CD4-positive, alpha-beta T cell treated with Interleukin-15 for 1 hour (primary cell): ENCODE results near the gene THOP1.

ENCODE experiments used
- DNase-seq: peaks from one replicate; pipeline ENCODE4 v3.0.0-alpha.2; 2020

Gene THOP1

DNA sequence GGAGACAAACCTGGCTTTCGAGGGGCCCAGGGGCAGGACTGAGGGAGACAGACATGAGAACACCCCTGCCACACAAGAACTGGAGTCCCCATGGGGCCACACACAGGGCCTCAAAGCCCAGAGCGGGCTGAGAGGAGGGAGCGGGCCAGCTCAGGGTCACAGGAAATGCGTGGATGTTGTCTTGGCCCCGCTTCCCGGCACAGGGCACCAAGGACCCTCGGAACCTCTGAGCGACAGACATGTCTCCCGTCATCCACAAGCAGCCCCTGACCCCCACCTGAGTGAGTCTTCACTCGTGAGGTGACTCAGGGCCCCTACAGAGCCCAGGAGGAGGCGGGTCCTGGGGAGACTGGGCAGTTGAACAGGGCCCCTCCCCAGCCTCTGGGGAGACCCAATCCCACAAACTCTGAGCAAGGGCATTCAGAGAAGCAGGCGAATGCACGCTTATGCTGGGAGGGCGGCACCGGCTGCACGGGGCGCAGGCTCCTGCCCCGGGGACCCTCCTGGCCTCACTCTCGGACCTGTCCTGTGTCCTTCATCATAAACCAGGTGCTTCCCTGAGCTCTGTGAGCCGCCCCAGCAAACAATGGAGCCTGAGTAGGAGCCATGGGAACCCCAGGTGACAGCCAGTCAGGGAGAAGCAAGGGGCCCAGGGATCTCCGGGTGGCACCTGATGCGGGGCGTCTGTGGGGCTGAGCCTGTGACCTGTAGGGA, 22.4 kb upstream of the THOP1 start:
- no peak for DNase-seq

DNA sequence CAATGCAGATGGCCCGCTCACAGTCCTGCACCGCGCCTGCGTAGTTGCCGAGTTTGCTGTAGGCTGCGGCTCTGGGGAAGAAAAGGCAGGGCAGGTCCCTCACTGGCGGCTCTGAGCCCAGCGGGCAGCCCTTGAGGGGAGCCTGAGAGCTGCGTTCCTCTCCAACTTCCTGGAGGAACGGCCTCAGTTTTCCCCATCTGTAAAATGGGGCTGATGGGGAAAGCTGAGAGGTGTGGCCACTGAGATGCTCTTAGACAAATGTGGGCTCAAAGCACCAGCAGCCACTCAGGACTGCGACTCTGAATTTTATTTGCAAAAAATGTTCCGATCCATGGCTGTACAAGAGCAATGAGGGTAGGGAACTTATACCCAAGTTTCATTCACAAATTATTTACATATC, 21.6 kb upstream of the THOP1 start:
- no peak for DNase-seq

DNA sequence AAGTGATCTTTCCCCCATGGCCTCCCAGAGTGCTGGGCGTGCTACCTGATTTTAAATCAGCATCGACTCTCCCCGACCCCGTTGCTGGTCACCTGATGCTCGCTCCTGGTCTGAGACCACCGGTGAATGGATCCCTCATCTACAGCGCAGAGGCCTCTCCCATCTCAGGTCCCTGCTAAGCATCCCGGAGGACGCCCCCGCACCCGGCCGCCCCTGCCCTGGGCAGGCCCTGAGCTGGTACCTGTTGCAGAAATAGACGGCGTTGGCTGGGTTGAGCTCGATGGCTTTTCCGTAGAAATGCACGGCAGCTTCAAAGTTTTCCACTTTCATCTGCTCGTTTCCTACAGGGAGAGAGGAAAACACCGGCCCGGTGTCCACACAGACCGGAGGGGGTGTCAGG, 20.4 kb upstream of the THOP1 start:
- no peak for DNase-seq

DNA sequence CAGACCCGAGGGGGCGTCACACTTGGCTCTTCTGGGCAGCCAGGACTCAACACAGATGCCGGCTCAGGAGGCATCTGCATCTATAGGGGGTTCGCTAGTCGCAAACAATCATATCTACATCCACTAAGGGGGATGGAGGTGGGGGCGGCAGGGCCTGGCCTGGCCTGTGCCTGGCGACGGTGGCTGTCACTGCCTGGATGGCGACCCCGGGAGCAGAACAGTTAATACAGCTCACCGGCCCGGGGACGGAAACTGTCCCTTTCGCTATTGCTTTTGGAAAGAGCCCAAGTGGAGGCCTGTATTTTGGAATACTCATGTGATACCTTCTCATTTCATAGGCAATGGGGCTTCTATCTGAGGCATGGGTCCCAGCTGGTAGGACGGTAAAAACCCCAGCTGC, 19.9 kb upstream of the THOP1 start:
- no peak for DNase-seq

DNA sequence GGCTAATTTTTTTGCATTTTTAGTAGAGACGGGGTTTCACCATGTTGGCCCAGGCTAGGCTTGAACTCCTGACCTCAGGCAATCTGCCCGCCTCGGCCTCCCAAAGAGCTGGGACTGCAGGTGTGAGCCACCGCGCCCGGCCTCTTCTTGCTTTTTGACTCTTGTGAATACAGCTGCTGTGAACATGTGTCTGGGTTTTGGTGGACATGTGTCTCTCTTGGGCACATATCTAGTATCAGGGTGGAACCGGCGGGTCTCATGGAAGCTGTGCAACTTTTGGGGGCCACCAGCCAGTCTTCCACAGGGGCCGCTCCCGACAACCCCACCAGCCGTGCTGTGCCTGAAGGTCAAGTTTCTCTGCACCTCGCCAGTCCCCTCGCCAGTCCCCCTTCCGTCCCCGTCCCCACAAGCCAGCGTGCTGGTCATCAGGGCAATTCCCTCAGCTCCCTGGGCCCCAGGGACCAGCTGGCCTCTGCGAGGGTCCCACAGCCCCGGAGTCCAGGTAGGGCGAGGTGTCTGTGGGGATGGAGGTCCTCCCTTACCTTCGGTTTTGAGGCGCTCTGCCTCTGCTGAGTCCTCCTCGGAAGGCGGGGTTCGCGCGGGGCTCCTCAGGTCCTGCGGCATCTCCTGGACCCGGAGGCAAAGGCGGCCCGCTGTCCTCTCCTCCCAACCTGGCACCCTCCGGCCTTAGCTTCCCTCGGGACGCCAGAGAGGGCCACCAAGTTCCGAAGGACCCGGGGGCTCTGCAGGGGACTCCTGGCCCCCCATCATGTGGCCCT, 18.5 kb upstream of the THOP1 start:
- DNase-seq = no peak

DNA sequence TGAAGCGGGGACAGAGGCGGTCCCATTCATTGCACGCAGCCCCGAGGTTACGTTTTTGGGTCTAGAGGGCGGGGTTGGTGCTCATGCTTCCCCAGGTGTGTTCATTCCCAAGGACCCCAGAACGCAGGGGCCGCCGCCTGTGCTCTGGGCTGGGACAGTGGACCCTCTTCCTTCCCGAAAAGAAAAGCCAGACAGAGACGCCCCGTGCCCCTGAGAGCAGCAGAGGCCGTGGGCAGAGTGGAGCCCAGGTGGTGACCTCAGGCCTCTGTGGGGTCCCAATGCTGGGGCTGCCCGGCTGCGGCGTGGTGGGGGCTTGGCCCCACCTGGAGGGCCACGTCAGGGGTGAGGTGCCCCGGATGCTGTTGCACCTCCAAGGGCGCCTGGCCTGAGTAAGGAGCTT, 17.6 kb upstream of the THOP1 start:
- DNase-seq = no peak

DNA sequence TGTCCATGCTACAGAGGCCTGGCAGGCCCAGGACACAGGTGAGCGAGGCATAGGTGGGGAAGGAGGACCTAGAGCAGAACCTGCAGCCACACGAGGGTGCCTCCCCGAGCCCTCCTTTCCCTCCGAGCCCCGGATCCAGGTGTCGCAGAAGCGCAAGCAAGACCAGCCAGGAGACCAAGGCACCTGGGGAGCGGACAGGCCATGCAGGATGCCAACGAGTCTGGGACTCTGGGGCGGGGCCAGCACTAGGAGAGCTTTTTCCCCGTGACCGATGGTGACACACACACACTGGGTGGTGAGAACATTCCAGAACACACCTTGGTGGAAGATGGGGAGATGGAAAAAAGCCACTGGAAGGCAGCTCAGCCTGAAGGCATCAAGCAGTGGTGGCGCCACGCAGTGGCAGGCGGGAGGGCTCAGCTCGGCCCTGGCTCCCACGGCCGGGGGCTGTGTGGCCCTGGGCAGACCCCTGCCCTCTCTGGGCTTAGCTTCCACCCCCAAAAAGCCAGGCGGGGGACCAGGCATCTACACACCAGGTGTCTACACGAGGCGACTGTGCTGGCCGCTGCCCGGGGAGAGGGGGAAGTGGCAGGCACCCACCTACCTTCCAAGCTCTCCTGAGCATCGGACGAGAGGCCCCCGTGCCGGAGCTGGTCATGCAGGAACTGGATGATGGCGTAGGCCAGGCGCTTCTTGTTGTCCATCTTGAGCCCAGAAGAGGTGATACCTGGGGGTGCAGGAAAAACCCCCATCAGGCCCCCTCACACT, 16.8 kb upstream of the THOP1 start:
- DNase-seq = no peak

DNA sequence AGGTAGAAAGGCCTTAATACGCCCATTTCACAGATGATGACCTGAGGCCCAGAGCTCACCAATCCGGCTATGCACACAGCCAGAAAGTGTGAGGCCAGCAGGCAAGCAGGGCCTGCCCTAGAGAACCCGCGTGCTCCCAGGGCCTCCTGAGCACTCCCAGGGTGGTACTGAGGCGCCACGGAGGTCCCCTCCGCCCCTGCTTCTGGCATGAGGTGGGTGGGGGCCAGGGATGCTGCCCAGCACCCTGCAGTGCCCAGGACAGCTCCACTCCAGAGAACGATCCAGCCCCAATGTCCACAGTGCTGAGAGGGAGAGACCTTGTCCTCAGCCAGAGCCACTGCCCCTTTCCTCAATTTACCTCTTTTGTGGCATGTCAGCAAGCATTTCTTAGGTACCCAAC, 16.1 kb upstream of the THOP1 start:
- no peak for DNase-seq

DNA sequence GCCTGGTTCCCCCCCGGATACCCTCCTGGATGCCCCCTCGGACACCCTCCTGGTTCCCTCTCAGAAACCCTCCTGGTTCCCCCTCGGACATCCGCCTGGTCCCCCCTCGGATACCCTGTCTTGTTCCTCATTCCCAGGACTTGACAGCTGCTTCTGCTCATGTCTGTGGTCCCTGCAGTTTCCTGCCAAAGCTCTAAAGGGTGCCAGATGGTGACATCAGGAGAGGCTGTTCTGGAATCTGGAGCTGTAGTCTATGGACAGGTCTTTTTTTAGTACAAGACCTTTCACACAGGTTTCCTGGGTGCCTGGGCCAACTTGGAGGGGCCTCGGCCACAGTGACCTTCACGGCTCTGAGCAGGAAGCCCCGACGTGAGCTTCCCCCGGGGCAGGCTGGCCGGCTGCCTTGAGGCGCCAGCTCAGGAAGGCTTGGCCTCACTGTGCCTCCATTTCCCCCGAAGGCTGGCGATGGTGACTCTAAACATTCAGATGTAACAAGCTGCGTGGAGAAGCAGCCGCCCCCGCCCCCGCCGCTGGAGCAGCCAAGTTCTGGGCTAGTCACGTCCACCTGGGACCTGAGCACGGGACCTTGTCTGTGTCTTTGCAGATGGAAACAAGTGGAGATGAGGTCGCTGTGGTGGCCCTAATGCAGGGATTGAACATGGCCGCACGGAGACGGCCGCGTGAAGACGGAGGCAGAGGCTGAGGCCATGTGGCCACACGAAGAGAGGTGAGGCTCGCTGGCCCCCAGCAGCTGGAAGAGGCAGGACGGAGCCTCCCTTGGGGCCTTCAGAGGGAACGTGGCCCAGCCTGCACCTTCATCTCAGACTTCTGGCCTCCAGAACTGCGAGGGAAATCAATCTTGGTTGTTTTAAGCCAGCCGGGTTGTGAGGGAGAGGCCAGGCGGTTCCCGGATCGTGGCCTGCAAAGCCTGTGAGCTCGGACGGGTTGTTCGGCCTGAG, 15.0 kb upstream of the THOP1 start:
- no peak for DNase-seq

DNA sequence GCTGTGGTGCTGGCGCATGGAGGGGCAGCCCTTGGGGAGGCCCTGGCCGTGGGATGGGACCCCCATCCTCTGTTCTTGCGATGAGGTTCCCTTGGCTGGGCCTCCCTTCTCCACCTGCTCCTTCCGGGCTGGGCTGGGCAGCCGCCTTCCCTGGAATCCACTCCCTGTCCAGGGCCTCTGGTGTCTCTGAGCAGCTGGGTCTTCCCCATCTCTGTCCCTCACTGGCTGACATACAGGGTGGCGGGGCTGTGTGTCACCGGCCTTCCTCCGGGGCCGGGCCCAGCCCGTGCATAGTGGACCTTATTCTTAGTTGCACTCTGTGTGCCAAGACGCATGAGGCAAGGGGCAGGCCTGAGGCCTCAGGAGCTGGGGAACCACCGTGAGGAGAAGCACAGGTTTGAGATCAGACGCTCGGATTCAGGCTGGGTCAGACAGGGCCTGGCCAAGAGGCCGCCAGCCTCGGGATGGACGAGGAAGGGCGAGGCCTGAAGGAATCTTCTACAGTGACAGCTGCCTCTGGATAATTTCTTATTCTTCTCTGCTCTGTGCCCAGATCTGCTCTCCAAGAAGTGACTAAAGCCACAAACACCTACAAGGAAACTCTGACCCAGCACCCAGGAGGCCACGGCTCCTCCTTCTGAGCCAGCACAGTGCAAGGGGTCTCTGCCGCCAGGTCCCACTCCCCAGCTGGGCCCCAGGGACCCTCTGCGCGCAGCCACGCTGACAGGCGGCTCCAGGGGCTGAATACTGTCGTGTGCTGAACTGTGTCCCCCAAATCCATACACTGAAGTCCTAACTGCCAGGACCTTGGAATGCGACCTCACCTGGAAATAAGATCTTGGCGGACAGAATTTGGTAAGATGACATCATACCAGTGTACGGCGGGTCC, 13.3 kb upstream of the THOP1 start:
- no peak for DNase-seq

DNA sequence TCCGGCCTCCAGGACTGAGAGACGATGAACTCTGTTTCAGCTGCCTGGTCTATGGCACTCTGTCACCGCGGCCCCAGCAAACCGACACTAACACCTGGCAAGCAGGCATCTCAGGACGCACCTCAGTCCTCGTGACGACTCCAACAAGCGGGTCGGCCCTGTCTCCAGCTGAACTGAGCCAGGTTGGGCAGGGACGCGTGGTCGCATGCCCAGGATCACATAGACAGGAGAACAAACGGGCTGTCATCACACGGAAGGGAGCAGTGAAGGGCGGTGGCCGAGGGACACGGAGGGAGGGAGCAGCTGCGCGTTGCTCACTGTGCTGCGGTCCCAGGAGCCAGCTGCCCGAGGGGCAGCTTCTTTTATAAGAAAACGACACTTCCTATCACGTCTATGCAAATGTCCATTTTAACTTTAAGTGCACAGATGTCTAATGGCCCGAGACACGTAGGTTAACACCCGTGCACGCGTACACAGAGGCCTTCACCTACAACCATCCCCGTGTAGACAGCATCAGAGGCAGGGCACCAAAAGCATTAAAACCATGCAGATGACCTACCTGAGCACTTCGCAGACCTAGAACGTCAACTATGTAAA, 11.1 kb upstream of the THOP1 start:
- no peak for DNase-seq

DNA sequence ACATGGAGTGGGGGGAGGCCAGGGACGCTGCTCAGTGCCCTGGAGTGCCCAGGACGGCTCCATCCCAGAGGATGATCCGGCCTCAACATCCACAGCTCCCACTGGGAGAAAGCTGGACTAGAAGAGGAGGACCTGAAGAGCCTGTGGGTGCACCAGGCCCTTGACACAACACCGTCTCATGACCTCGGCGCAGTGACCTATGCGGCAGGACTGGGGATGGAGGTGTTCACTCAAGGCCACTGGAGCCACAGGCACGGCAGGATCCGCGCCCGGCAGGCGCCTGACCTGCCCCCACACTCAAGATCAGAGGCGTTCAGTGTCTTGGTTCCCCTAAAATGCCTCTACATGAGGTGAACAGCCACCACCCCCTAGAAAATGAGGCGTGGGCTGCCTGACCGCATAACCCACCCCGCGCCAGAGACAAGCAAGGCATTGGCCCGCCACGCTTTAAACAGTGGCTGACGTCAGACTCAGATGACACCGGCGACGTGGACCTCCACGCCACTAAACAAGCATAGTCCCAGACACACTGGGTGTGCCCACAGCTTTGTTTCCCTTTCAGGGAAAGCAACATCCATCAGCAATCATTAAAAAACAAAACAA, 10.2 kb upstream of the THOP1 start:
- DNase-seq = peak; percentile 27

DNA sequence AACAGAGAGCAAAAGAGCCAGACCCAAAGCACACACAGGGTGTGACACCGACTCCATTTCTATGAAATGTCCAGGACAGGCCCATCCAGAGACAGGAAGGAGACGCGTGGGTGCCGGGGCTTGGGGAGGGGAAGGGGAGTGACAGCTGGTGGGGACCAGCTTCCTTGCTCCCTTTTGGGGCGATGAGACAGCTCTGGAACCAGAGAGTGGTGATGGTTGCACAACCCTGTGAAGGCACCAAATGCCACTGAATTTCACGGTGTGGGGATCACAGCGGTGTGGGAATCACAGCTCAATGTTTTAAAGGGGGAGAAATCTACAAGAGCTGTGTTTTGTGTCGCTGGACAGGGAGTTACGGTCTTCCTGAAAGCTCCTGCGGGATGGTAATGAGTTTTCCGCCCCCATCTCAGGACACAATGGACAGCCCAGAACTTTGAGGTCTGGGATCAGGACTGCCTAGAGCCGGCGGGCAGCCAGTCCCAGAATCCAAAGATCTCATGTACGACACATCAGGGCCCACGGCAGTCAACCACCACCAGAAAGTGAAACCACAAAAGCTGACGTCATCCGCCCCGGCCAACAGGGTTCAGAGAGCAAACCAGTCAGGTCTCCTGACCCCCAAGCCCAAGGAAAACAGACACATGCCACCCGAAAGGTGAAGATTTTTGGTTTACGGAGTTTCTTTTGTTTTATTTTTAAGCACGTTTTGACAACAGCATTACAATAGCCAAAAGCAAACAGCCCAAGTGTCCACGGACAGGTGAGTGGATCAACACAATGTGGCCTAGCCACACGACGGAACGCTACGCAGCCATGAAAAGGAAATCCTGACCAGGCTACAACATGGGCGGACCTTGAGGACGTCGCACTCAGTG, 9.5 kb upstream of the THOP1 start:
- peak; percentile 71 for DNase-seq

DNA sequence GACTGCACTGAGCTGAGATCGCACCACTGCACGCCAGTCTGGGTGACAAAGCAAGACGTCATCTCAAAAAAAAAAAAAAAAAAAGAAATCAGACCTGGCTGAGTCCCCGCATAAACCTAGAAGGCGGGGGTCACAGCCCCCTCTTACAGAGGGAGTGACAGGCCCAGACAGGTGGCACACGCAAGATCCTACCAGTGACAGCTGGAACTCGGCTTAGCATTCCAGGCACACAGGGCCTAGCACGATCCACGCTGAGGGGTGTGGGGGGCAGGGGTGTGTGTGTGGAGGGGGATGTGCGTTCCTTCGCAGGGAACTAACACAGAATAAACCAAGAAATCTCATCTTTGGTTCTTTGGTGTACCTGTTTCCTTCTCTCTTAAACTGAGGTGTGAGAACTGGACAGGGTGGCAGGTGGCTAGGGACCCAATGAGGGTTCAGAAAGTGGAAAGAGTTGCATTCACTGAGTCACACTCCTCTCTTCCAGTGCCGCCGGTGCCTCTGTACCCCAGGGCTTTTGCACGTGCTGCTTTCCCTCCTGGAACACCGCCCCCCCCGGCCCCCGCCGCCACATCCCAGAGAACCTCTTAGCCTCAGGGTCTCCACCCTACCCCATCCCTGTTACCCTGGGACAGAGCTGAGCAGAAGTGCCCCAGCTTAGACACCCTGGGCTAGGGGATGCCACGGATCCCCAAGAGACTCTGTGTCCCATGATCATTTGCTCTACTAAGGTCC, 7.2 kb upstream of the THOP1 start:
- no peak for DNase-seq

DNA sequence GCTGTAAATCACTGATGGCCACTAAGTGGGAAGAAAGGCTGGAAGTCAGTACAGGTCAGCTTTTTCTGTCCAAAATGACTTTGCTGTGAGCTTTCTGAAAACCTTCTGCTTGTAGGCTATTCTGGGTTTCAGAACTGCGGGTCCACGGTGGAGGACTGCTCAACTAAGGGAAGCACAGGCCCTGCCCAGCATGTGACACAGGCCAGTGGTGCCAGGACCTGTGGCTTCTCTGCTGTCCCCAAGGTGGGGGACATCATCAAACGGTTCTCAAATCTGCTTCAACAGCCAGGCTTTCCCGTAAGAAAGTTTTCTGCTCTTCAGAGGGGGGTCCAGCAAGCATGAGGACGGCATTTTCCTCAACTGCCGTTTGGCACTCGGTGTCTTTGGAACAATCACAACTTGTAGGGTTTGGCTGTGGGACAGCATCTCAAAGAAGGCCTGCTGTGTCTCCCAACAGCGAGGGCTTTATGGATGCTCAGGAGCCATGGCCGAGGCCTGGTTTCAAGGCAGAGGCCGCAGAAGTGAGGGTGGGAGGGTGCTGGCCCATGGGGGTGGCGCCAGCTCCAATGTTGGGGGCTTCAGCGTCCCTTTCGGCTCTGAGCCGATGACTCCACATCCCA, 6.1 kb upstream of the THOP1 start:
- DNase-seq = no peak

DNA sequence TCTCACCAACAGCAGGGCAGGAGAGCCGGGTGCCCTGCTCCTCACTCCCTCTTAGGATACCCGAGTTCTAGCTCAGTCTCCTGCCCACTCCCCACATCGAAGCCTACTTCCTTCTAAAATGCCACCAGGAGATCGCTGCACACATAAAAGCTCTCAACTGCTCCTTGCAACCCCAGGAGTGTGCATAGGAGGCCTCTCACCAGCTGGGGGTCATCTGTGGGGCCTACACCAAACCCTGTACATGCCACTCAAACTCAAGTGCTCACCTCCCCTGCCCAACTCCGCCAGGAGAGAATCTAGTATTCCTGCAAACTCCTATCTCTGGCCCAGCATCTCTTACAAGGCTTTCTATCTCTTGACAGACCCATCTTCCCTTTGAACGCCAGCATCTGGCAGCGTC, 5.0 kb upstream of the THOP1 start:
- no peak for DNase-seq

DNA sequence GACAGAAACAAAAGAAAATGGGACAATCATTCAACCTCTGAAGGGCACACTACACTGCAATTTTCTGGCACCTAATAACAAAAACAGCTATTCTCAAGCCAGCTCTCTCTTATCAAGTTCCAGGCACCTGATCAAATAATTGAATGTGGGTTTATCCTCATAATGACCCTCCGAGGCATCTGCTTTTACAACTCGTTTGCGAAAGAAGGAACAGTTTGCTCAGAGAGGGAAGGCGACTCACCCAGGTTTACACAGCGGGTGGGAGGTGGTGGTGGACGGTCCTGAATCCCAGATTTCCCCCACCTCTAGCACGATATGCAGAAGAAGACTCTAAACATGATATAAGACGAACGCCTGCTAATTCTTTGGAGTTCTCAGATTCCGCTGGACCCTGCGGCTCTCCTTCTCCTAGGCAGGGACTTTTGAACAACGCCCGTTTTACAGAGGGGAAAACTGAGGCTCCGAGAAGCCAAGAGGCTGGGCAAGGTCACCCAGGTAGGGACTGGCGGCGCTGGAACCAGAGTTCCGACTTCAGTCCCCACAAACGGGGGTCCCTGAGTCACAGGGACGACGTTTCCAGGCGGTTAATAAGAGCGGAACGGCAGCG, 2.9 kb upstream of the THOP1 start:
- DNase-seq = no peak
